H1 (cell line): Measurements from ENCODE around the gene RPUSD4. TPM values are rescaled to one million over a fixed set of nuclear protein-coding genes. Genes with fewer than 3 reads are reported as not detected.
A peak's percentile ranks its signal among the peaks of the same experiment; 100 is the strongest.

Source experiments
- CTCF ChIA-PET: fragments of 300-600 bp; sonication (Branson Sonifier 250); formaldehyde crosslinking; loops from one replicate; lab custom pipeline; 2021; ENCODE audit not compliant: partially characterized antibody; lab: Charles Lee
- POLR2A ChIA-PET: fragments of 300-600 bp; sonication (Branson Sonifier 250); formaldehyde crosslinking; loops from one replicate; lab custom pipeline; 2021; ENCODE audit warnings: inconsistent platforms; ENCODE audit not compliant: partially characterized antibody; lab: Charles Lee
- DNase-seq, 2 experiments: peaks; one replicate each; pipeline versions ENCODE4 v3.0.0 to v3.0.0-alpha.2; 2010 to 2022; ENCODE audit warnings: low spot score in 2 of 2, low read depth in 1 of 2, mixed read lengths in 1 of 2
- FAIRE-seq: peaks from 2 replicates; lab custom pipeline; 2011; peaks lifted over from hg19 to GRCh38; lab: Jason Lieb, UNC
- H2AFZ ChIP-seq: 2 replicates; pipeline ENCODE4 v1.8.1; 2012; ENCODE audit warnings: low read length, inconsistent platforms
- H2AK5ac ChIP-seq: 2 replicates; pipeline ENCODE4 v1.6.1; 2013; ENCODE audit warnings: low read depth, low read length
- H2BK120ac ChIP-seq: replicated peaks from 2 replicates; pipeline ENCODE3; 2013; ENCODE audit warnings: low read depth, low read length, inconsistent platforms
- H2BK12ac ChIP-seq: 2 replicates; pipeline ENCODE4 v1.6.1; 2013; ENCODE audit warnings: low read depth, low read length
- H2BK15ac ChIP-seq: 2 replicates; pipeline ENCODE4 v1.6.1; 2013; ENCODE audit warnings: low read length
- H2BK20ac ChIP-seq: 2 replicates; pipeline ENCODE4 v1.6.1; 2013; ENCODE audit warnings: low read length
- H2BK5ac ChIP-seq: 2 replicates; pipeline ENCODE4 v1.6.1; 2013; ENCODE audit warnings: low read depth, low read length
- H3K14ac ChIP-seq: 2 replicates; pipeline ENCODE4 v1.6.1; 2013; ENCODE audit warnings: inconsistent platforms; ENCODE audit not compliant: insufficient read length
- H3K18ac ChIP-seq: 2 replicates; pipeline ENCODE4 v1.6.1; 2013; ENCODE audit warnings: low read length; ENCODE audit errors: extremely low read depth
- H3K23ac ChIP-seq: 2 replicates; pipeline ENCODE4 v1.6.1; 2013; ENCODE audit warnings: inconsistent platforms; ENCODE audit not compliant: insufficient read length
- H3K23me2 ChIP-seq: 2 replicates; pipeline ENCODE4 v1.6.1; 2013; ENCODE audit warnings: low read depth, low read length
- H3K27ac ChIP-seq: 2 replicates; pipeline ENCODE4 v1.6.1; 2011; ENCODE audit warnings: low read depth, low read length, inconsistent platforms
- H3K27me3 ChIP-seq, 4 experiments: replicated peaks in 1 of 4; 1 replicate in 1 of 4; 2 replicates in 3 of 4; pipeline versions ENCODE4 v1.6.1 to v1.8.1; 2011 to 2013; ENCODE audit warnings: low read length in 3 of 4, mild to moderate bottlenecking in 3 of 4, inconsistent platforms in 2 of 4, mixed read lengths in 2 of 4, moderate library complexity in 1 of 4; ENCODE audit not compliant: control insufficient read depth in 3 of 4, insufficient read depth in 3 of 4; ENCODE audit errors: extremely low read depth in 1 of 4
- H3K36me3 ChIP-seq, 4 experiments: 2 replicates each; pipeline versions ENCODE4 v1.6.1 to v1.8.1; 2011 to 2013; ENCODE audit warnings: mild to moderate bottlenecking in 4 of 4, low read length in 3 of 4, moderate library complexity in 2 of 4, control low read depth in 1 of 4, inconsistent platforms in 1 of 4; ENCODE audit not compliant: insufficient read depth in 4 of 4, control insufficient read depth in 2 of 4
- H3K4ac ChIP-seq: replicated peaks from 2 replicates; pipeline ENCODE3; 2013; ENCODE audit warnings: low read length, low read depth, mixed read lengths, inconsistent platforms; ENCODE audit not compliant: insufficient read length
- H3K4me1 ChIP-seq, 4 experiments: replicated peaks in 1 of 4; 1 replicate in 1 of 4; 2 replicates in 3 of 4; pipeline versions ENCODE4 v1.6.1 to v1.8.1; 2011 to 2013; ENCODE audit warnings: low read length in 3 of 4, inconsistent platforms in 2 of 4, mixed read lengths in 1 of 4; ENCODE audit not compliant: insufficient read depth in 4 of 4, control insufficient read depth in 3 of 4
- H3K4me2 ChIP-seq, 2 experiments: 2 replicates each; pipeline versions ENCODE4 v1.6.1 to v1.8.1; 2011 to 2013; ENCODE audit warnings: low read depth in 2 of 2, low read length in 2 of 2, control low read depth in 1 of 2, inconsistent platforms in 1 of 2, mild to moderate bottlenecking in 1 of 2; ENCODE audit not compliant: insufficient read depth in 1 of 2
- H3K4me3 ChIP-seq, 4 experiments: fragments of 200-600, 300-600 bp in 1 of 4; sonication (generic), shearing (Covaris generic), sonication (Bioruptor Twin) in 1 of 4; 2 replicates each; pipeline versions ENCODE4 v1.5.1 to v1.8.1; 2011 to 2016; ENCODE audit warnings: low read length in 4 of 4, low read depth in 3 of 4, control low read depth in 2 of 4, inconsistent platforms in 2 of 4, mild to moderate bottlenecking in 2 of 4, mixed read lengths in 1 of 4, moderate library complexity in 1 of 4; ENCODE audit not compliant: insufficient read depth in 2 of 4; ENCODE audit errors: extremely low read depth in 1 of 4
- H3K56ac ChIP-seq: replicated peaks from 2 replicates; pipeline ENCODE3; 2013; ENCODE audit warnings: low read depth, mild to moderate bottlenecking, mixed read lengths, low read length, inconsistent platforms; ENCODE audit not compliant: insufficient read length
- H3K79me1 ChIP-seq: 2 replicates; pipeline ENCODE4 v1.6.1; 2013; ENCODE audit warnings: low read depth, low read length, control low read depth
- H3K79me2 ChIP-seq, 2 experiments: 2 replicates each; pipeline versions ENCODE4 v1.6.1 to v1.8.1; 2012 to 2013; ENCODE audit warnings: low read length in 2 of 2, mild to moderate bottlenecking in 2 of 2, inconsistent platforms in 1 of 2; ENCODE audit not compliant: insufficient read depth in 2 of 2, control insufficient read depth in 1 of 2
- H3K9ac ChIP-seq, 4 experiments: replicated peaks in 1 of 4; 1 replicate in 1 of 4; 2 replicates in 3 of 4; pipeline versions ENCODE4 v1.6.1 to v1.8.1; 2011 to 2013; ENCODE audit warnings: low read depth in 3 of 4, low read length in 3 of 4, control low read depth in 2 of 4, mild to moderate bottlenecking in 2 of 4, moderate library complexity in 2 of 4, inconsistent platforms in 1 of 4; ENCODE audit errors: extremely low read depth in 1 of 4
- H3K9me3 ChIP-seq, 2 experiments: 2 replicates each; pipeline versions ENCODE4 v1.6.1 to v1.8.1; 2012 to 2013; ENCODE audit warnings: mild to moderate bottlenecking in 2 of 2, moderate library complexity in 2 of 2, control low read depth in 1 of 2, inconsistent platforms in 1 of 2, low read depth in 1 of 2, low read length in 1 of 2, mixed read lengths in 1 of 2; ENCODE audit not compliant: insufficient read depth in 2 of 2
- H4K20me1 ChIP-seq, 2 experiments: replicated peaks in 1 of 2; 2 replicates each; pipeline versions ENCODE3 to v1.8.1; 2011 to 2013; ENCODE audit warnings: inconsistent platforms in 2 of 2, low read length in 2 of 2, mild to moderate bottlenecking in 1 of 2; ENCODE audit not compliant: insufficient read depth in 2 of 2, control insufficient read depth in 1 of 2
- H4K5ac ChIP-seq: 2 replicates; pipeline ENCODE4 v1.6.1; 2013; ENCODE audit warnings: low read length, low read depth, mixed read lengths, inconsistent platforms; ENCODE audit not compliant: insufficient read length
- H4K8ac ChIP-seq: 2 replicates; pipeline ENCODE4 v1.8.0; 2013; ENCODE audit warnings: mild to moderate bottlenecking, moderate library complexity, low read length, inconsistent platforms; ENCODE audit not compliant: insufficient read depth; ENCODE audit errors: extremely low read depth
- H4K91ac ChIP-seq: replicated peaks from 2 replicates; pipeline ENCODE3; 2013; ENCODE audit warnings: low read length, mixed read lengths, inconsistent platforms; ENCODE audit not compliant: insufficient read length
- BACH1 ChIP-seq: IDR thresholded peaks from 2 replicates; pipeline ENCODE4 v1.6.1; 2012; ENCODE audit warnings: low read length, improper control_type of control experiment
- CBX5 ChIP-seq: fragments of 300-800, 300-1000 bp; sonication (generic); IDR thresholded peaks from 2 replicates; pipeline ENCODE4 v1.7.1; 2016; ENCODE audit warnings: antibody characterized with exemption, low read length, low read depth
- CREB1 ChIP-seq: IDR thresholded peaks from 2 replicates; pipeline ENCODE4 v1.6.1; 2012; ENCODE audit warnings: inconsistent platforms
- CTBP2 ChIP-seq: IDR thresholded peaks from 2 replicates; pipeline ENCODE4 v1.7.0; 2011; ENCODE audit warnings: borderline replicate concordance, mild to moderate bottlenecking, moderate library complexity, mixed read lengths, low read length; ENCODE audit not compliant: insufficient read depth, insufficient read length
- HDAC6 ChIP-seq: IDR thresholded peaks from one replicate; pipeline ENCODE4 v1.7.1; 2012; ENCODE audit warnings: low read depth, mild to moderate bottlenecking, inconsistent platforms, low read length, moderate library complexity
- JUND ChIP-seq: IDR thresholded peaks from 2 replicates; pipeline ENCODE4 v1.6.1; 2011; ENCODE audit warnings: mild to moderate bottlenecking, improper control_type of control experiment, low read length
- PHF8 ChIP-seq: fragments of 200-600 bp; sonication (generic); conservative IDR thresholded peaks from 2 replicates; pipeline ENCODE4 v1.7.1; 2012; ENCODE audit warnings: low read depth, mild to moderate bottlenecking, inconsistent platforms, low read length, moderate library complexity
- POLR2A ChIP-seq, 2 experiments: IDR thresholded peaks; 1 replicate in 1 of 2; 2 replicates in 1 of 2; pipeline ENCODE4 v1.6.1; 2011; ENCODE audit warnings: low read depth in 2 of 2, low read length in 2 of 2, mild to moderate bottlenecking in 2 of 2; ENCODE audit errors: control extremely low read depth in 1 of 2
- TCF12 ChIP-seq: IDR thresholded peaks from 2 replicates; pipeline ENCODE4 v1.6.1; 2011; ENCODE audit warnings: low read depth, mild to moderate bottlenecking, low read length
- WGBS, 2 experiments: shearing (Covaris generic) in 1 of 2; methylation state at CpG; one replicate each; pipeline versions ENCODE4 v1.1.6 to v1.1.7; 2013 to 2015; ENCODE audit warnings: low lambda C conversion rate in 2 of 2, mixed read lengths in 2 of 2, inconsistent platforms in 1 of 2, low coverage in 1 of 2, missing lambda C conversion rate in 1 of 2; ENCODE audit not compliant: insufficient replicate concordance in 2 of 2, insufficient coverage in 1 of 2, insufficient read length in 1 of 2; ENCODE audit errors: extremely low coverage in 1 of 2, missing lambda C conversion rate in 1 of 2; 5-methylcytosine and 5-hydroxymethylcytosine counted together
- polyA plus RNA-seq, 7 experiments: library from polyadenylated mRNA; depleted of rRNA in 3 of 7; stranded (reverse) in 5 of 7; unstranded in 2 of 7; fragments of >200 nt in 5 of 7; fragments of 200-250 nt in 2 of 7; gene quantifications; 1 replicate in 5 of 7; 2 replicates in 1 of 7; 4 replicates in 1 of 7; pipeline versions ENCODE4 v1.2.1 to v1.2.3, GENCODE V29; 2011 to 2013; ENCODE audit warnings: missing spikeins in 2 of 7, mixed read lengths in 2 of 7
- total RNA-seq: library from RNA; stranded (reverse); fragmentation: NEBNext Ultra II Directional; extraction: Animal tissue kit (Norgen Biotek cat#: 25700); gene quantifications from 2 replicates; pipeline ENCODE4 v1.2.1, GENCODE V29; 2021
- TF ChIP-seq, protein P1 (sequence below): IDR thresholded peaks from 2 replicates; pipeline ENCODE4 v1.6.1; 2011; ENCODE audit warnings: low read length, improper control_type of control experiment

The RPUSD4 gene
- total and polyA plus RNA-seq, 2 of the 8 experiments (the other 6 are each of a cell fraction or from before 2014, with no cell fraction given) = 36.1 to 50.7 TPM

DNA sequence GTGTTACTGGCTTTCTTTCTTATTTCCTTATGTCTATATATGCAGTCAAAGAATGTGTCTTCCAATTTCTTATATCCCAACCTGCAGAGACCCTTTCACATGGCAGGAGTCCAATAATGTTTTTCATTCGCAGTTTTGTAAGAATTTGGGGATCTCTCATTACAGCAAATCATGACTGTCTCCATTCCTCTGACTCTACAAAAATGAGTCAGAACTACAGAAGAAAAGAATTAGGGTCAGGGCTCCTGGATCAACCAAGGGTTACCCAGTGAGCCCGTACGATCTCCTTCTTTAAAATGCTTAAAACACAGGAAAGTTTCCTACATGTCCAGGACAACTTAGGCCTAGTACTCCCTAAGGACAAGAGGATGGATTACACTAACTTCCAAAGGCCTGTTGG is 42.2 kb downstream of the RPUSD4 start:
- Histone ChIP-seq H4K20me1 (no peaks in the 10 kb centered on the region), H3K27ac (no peak overlapping the region), H3K9ac (no peak overlapping the region), H4K91ac (no peak overlapping the region), H3K4me1 (peaks cover 0 to 5% (median 3%) of the 10 kb centered on the region in 4 experiments; a peak in 3 of 7 replicates), H2BK120ac (no peak overlapping the region), H2BK12ac (no peak overlapping the region), H3K79me1 (no peaks in the 10 kb centered on the region), H2BK5ac (no peak overlapping the region), H4K8ac (no peak overlapping the region), H3K23ac (no peak overlapping the region), H3K4ac (no peak overlapping the region), H3K4me2 (peak overlapping the region; percentile 22 to 26; a peak in 1 of 4 replicates), H3K23me2 (no peaks in the 10 kb centered on the region; the same call in 1 of the 2 replicates), H3K14ac (no peak overlapping the region), H3K56ac (no peak overlapping the region), H4K5ac (no peak overlapping the region), H2BK15ac (no peak overlapping the region), H3K9me3 (no peaks in the 10 kb centered on the region), H3K18ac (no peak overlapping the region; the same call in 1 of the 2 replicates), H2AFZ (no peak overlapping the region), H3K36me3 (no peaks in the 10 kb centered on the region), H3K79me2 (no peaks in the 10 kb centered on the region), H2AK5ac (no peak overlapping the region), H3K4me3 (no peak overlapping the region), H2BK20ac (no peak overlapping the region), H3K27me3 (no peaks in the 10 kb centered on the region)
- TF ChIP-seq BACH1 = no peak
- TF ChIP-seq HDAC6 = no peak
- TF ChIP-seq, protein P1, sequence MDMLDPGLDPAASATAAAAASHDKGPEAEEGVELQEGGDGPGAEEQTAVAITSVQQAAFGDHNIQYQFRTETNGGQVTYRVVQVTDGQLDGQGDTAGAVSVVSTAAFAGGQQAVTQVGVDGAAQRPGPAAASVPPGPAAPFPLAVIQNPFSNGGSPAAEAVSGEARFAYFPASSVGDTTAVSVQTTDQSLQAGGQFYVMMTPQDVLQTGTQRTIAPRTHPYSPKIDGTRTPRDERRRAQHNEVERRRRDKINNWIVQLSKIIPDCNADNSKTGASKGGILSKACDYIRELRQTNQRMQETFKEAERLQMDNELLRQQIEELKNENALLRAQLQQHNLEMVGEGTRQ = no peak
- no peak for TF ChIP-seq POLR2A (IDR thresholded peaks at IDR 0.05; ENCODE audit: control extremely low read depth in 1 of 2, low read depth in 2 of 2, low read length in 2 of 2)
- no peak for TF ChIP-seq CTBP2
- no peak for TF ChIP-seq PHF8
- TF ChIP-seq CREB1 = no peak
- no peak for TF ChIP-seq TCF12
- no peak for TF ChIP-seq JUND
- TF ChIP-seq CBX5 = no peak
- FAIRE-seq = no peak
- ChIA-PET POLR2A (interaction anchor here (1.1 kb wide), 1 partner anchor 100 kb away, joined by 3 read pairs; the partner anchor contains the start of genes FOXRED1 and SRPRA), CTCF (interaction anchor here (0.7 to 1.4 kb wide), 5 partner anchors 16 to 251 kb away, joined by 3 to 4 read pairs (median 3); no protein-coding TSS in a partner anchor)
- no peak for DNase-seq
- 89% methylated on average over 3 of the region's 3 CpGs; no CpG with 5 or more reads in 1 of the 2 experiments for WGBS, 2 experiments
